ENCODE results near the gene LCT.

The LCT gene

DNA sequence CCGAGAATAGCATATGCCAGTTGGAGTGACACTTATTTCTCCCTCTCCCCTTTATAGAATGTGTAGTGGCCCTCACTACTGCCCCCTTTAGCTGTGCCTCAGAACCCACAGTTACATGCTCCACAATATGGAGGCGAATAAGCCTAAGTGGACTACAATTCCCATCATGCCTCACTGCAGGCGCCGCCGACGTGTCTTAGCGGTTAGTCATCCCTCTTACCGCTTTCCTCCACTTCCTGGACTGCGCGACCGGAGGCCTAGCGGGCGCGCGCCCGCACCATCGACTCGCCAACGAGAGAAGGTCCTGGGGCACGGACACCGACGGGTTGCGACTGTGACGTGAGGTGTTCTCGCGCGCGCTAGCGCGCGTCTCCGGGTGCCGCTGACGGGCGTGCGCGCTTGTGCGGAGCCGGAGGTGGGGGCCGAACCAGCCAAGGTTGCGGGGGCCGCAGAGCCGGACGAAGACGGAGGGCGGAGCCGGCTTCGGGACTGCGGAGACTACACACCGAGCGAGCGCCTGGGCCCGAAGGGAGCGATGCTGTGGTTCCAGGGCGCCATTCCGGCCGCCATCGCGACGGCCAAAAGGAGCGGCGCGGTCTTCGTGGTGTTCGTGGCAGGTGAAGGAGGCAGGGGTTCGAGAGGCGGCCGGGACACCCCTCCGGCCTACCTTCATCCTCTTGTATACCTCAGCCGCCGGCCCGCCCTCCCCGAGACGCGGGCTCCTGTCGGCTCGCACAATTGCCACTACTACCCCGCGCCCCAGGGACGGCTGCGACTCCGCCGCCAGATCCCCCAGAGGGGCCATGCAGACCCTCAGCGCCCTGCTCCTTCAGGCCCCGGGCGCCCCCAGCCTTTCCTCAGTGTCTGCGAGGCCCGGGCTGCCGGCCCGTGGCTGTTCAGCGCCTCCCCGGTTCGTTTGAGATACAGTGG lies 95.3 kb downstream of the LCT start, which contains the start of gene UBXN4:
Gene UBXN4 (plus strand): TSS at position 461 of the 930 bp plus-strand sequence. CDS start 75 bp downstream, at position 536.
- peak; percentile 93 for DNase-seq (ENCODE audit: low read depth)

DNA sequence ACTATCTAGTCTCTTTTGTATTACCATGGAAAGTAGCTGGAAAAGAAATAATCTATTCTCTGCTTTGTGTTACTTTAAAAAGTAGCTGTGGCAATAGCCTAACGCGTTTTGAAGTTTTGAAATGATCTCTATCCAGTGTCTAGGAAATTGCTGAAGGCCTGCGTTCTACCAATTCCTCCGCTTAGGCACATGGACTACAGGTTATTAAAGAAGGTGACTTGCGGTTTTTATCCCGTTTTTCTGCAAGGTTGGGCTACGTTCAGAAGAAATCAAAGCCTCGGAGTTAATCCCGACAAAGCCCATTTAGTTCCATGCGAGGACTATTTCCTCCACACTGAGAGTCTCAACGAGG lies 96.0 kb downstream of the LCT start:
- no peak for DNase-seq (ENCODE audit: low read depth)

GRCh38 chr2:135740206-135740605 lies 96.8 kb downstream of the LCT start:
- DNase-seq (ENCODE audit: low read depth): no peak

Measured in T-helper 22 cell (primary cell).